Measurements from ENCODE around the gene TP63. TPM values are rescaled to one million over a fixed set of nuclear protein-coding genes. Genes with fewer than 3 reads are reported as not detected.
"Not testable (repeated sequence)": the region's sequence is repeated elsewhere in the genome, so short reads cannot be mapped to it uniquely, and the experiment has no call there.

TP63 gene
- total and polyA plus RNA-seq, 9 donors = 7.0 to 26.5 (median 14.8) TPM

- WGBS (ENCODE audit: insufficient coverage) = 100% methylated on average over 1 of the region's 2 CpGs
Observed at GRCh38 chr3:189737071-189737470, 105.9 kb downstream of the TP63 start.

GRCh38 chr3:189737619-189738018 lies 106.4 kb downstream of the TP63 start:
- peak; percentile 62 for DNase-seq

More at GRCh38 chr3:189737071-189737470, 105.9 kb downstream of the TP63 start:
- no peaks in the 10 kb centered on the region for H3K4me1 ChIP-seq (ENCODE audit: control insufficient read depth, insufficient read depth, low read length)
- no peaks in the 10 kb centered on the region for H3K36me3 ChIP-seq (ENCODE audit: control insufficient read depth, insufficient read depth, low read length)
- no peaks in the 10 kb centered on the region for H3K27me3 ChIP-seq (ENCODE audit: control insufficient read depth, insufficient read depth, low read length)
- no peak overlapping the region for H3K27ac ChIP-seq (ENCODE audit: low read length)
- no peaks in the 10 kb centered on the region for H3K9me3 ChIP-seq (replicated peaks; ENCODE audit: control insufficient read depth, low read depth, low read length)
- no peak for DNase-seq
- no peak overlapping the region for H3K4me3 ChIP-seq (ENCODE audit: low read length)

GRCh38 chr3:189739378-189739777 lies 108.2 kb downstream of the TP63 start:
- WGBS (ENCODE audit: insufficient coverage) = no CpG with 5 or more reads among the region's 1 CpG
- H3K4me1 ChIP-seq (ENCODE audit: control insufficient read depth, insufficient read depth, low read length) = no peaks in the 10 kb centered on the region

More at GRCh38 chr3:189737619-189738018, 106.4 kb downstream of the TP63 start:
- H3K9me3 ChIP-seq (replicated peaks; ENCODE audit: control insufficient read depth, low read depth, low read length) = no peaks in the 10 kb centered on the region
- H3K27me3 ChIP-seq (ENCODE audit: control insufficient read depth, insufficient read depth, low read length) = no peaks in the 10 kb centered on the region
- H3K27ac ChIP-seq (ENCODE audit: low read length) = no peak overlapping the region
- no CpG with 5 or more reads among the region's 2 CpGs for WGBS (ENCODE audit: insufficient coverage)
- no peaks in the 10 kb centered on the region for H3K36me3 ChIP-seq (ENCODE audit: control insufficient read depth, insufficient read depth, low read length)
- no peaks in the 10 kb centered on the region for H3K4me1 ChIP-seq (ENCODE audit: control insufficient read depth, insufficient read depth, low read length)
- no peak overlapping the region for H3K4me3 ChIP-seq (ENCODE audit: low read length)

GRCh38 chr3:189740156-189740555 lies 109.0 kb downstream of the TP63 start:
- WGBS (ENCODE audit: insufficient coverage) = no CpG with 5 or more reads among the region's 2 CpGs
- no peaks in the 10 kb centered on the region for H3K4me1 ChIP-seq (ENCODE audit: control insufficient read depth, insufficient read depth, low read length)
- peak; percentile 51 for DNase-seq
- H3K4me3 ChIP-seq (ENCODE audit: low read length) = no peak overlapping the region
- peaks cover 4% of the 10 kb centered on the region for H3K36me3 ChIP-seq (ENCODE audit: control insufficient read depth, insufficient read depth, low read length)
- H3K9me3 ChIP-seq (replicated peaks; ENCODE audit: control insufficient read depth, low read depth, low read length) = peaks cover 5% of the 10 kb centered on the region
- H3K27ac ChIP-seq (ENCODE audit: low read length) = no peak overlapping the region
- H3K27me3 ChIP-seq (ENCODE audit: control insufficient read depth, insufficient read depth, low read length) = no peaks in the 10 kb centered on the region

More at GRCh38 chr3:189739378-189739777, 108.2 kb downstream of the TP63 start:
- no peaks in the 10 kb centered on the region for H3K27me3 ChIP-seq (ENCODE audit: control insufficient read depth, insufficient read depth, low read length)
- H3K4me3 ChIP-seq (ENCODE audit: low read length) = no peak overlapping the region
- peaks cover 1% of the 10 kb centered on the region for H3K9me3 ChIP-seq (replicated peaks; ENCODE audit: control insufficient read depth, low read depth, low read length)
- H3K27ac ChIP-seq (ENCODE audit: low read length) = no peak overlapping the region
- H3K36me3 ChIP-seq (ENCODE audit: control insufficient read depth, insufficient read depth, low read length) = peaks cover under 1% of the 10 kb centered on the region
- DNase-seq = no peak

GRCh38 chr3:189744235-189744634 lies 113.0 kb downstream of the TP63 start:
- H3K27me3 ChIP-seq (ENCODE audit: control insufficient read depth, insufficient read depth, low read length) = no peaks in the 10 kb centered on the region
- H3K9me3 ChIP-seq (replicated peaks; ENCODE audit: control insufficient read depth, low read depth, low read length) = peaks cover 8% of the 10 kb centered on the region
- H3K36me3 ChIP-seq (ENCODE audit: control insufficient read depth, insufficient read depth, low read length) = peaks cover 4% of the 10 kb centered on the region
- WGBS (ENCODE audit: insufficient coverage) = 100% methylated on average over 4 of the region's 5 CpGs
- no peaks in the 10 kb centered on the region for H3K4me1 ChIP-seq (ENCODE audit: control insufficient read depth, insufficient read depth, low read length)
- H3K27ac ChIP-seq (ENCODE audit: low read length) = no peak overlapping the region
- H3K4me3 ChIP-seq (ENCODE audit: low read length) = no peak overlapping the region
- no peak for DNase-seq

GRCh38 chr3:189745622-189746021 lies 114.4 kb downstream of the TP63 start:
- no CpG with 5 or more reads among the region's 1 CpG for WGBS (ENCODE audit: insufficient coverage)
- Histone ChIP-seq H3K9me3 (replicated peaks; ENCODE audit: control insufficient read depth, low read depth, low read length) (peaks cover 8% of the 10 kb centered on the region), H3K27me3 (ENCODE audit: control insufficient read depth, insufficient read depth, low read length) (no peaks in the 10 kb centered on the region), H3K36me3 (ENCODE audit: control insufficient read depth, insufficient read depth, low read length) (peaks cover 4% of the 10 kb centered on the region), H3K4me1 (ENCODE audit: control insufficient read depth, insufficient read depth, low read length) (no peaks in the 10 kb centered on the region), H3K4me3 (ENCODE audit: low read length) (no peak overlapping the region), H3K27ac (ENCODE audit: low read length) (no peak overlapping the region)
- DNase-seq = no peak

GRCh38 chr3:189748046-189748445 lies 116.9 kb downstream of the TP63 start:
- no peaks in the 10 kb centered on the region for H3K27me3 ChIP-seq (ENCODE audit: control insufficient read depth, insufficient read depth, low read length)
- peaks cover 8% of the 10 kb centered on the region for H3K9me3 ChIP-seq (replicated peaks; ENCODE audit: control insufficient read depth, low read depth, low read length)
- WGBS (ENCODE audit: insufficient coverage) = no CpG with 5 or more reads among the region's 2 CpGs
- H3K36me3 ChIP-seq (ENCODE audit: control insufficient read depth, insufficient read depth, low read length) = peaks cover 4% of the 10 kb centered on the region
- no peak overlapping the region for H3K27ac ChIP-seq (ENCODE audit: low read length)
- no peak for DNase-seq
- H3K4me3 ChIP-seq (ENCODE audit: low read length) = no peak overlapping the region
- no peaks in the 10 kb centered on the region for H3K4me1 ChIP-seq (ENCODE audit: control insufficient read depth, insufficient read depth, low read length)

GRCh38 chr3:189750972-189751371 lies 119.8 kb downstream of the TP63 start:
- H3K9me3 ChIP-seq (replicated peaks; ENCODE audit: control insufficient read depth, low read depth, low read length); H3K4me1 ChIP-seq (ENCODE audit: control insufficient read depth, insufficient read depth, low read length); H3K27ac ChIP-seq (ENCODE audit: low read length); H3K4me3 ChIP-seq (ENCODE audit: low read length); DNase-seq; H3K27me3 ChIP-seq (ENCODE audit: control insufficient read depth, insufficient read depth, low read length); H3K36me3 ChIP-seq (ENCODE audit: control insufficient read depth, insufficient read depth, low read length): not testable (repeated sequence)
- no CpG with 5 or more reads among the region's 4 CpGs for WGBS (ENCODE audit: insufficient coverage)

- Histone ChIP-seq H3K9me3 (replicated peaks; ENCODE audit: control insufficient read depth, low read depth, low read length) (no peaks in the 10 kb centered on the region), H3K27me3 (ENCODE audit: control insufficient read depth, insufficient read depth, low read length) (no peaks in the 10 kb centered on the region), H3K27ac (ENCODE audit: low read length) (no peak overlapping the region), H3K4me3 (ENCODE audit: low read length) (no peak overlapping the region), H3K36me3 (ENCODE audit: control insufficient read depth, insufficient read depth, low read length) (no peaks in the 10 kb centered on the region), H3K4me1 (ENCODE audit: control insufficient read depth, insufficient read depth, low read length) (no peaks in the 10 kb centered on the region)
- no CpG with 5 or more reads among the region's 2 CpGs for WGBS (ENCODE audit: insufficient coverage)
- no peak for DNase-seq
Observed at GRCh38 chr3:189754356-189754755, 123.2 kb downstream of the TP63 start.

- H3K4me1 ChIP-seq (ENCODE audit: control insufficient read depth, insufficient read depth, low read length) = no peaks in the 10 kb centered on the region
- no peaks in the 10 kb centered on the region for H3K9me3 ChIP-seq (replicated peaks; ENCODE audit: control insufficient read depth, low read depth, low read length)
- no peaks in the 10 kb centered on the region for H3K36me3 ChIP-seq (ENCODE audit: control insufficient read depth, insufficient read depth, low read length)
- H3K4me3 ChIP-seq (ENCODE audit: low read length) = no peak overlapping the region
- no peaks in the 10 kb centered on the region for H3K27me3 ChIP-seq (ENCODE audit: control insufficient read depth, insufficient read depth, low read length)
- H3K27ac ChIP-seq (ENCODE audit: low read length) = no peak overlapping the region
- DNase-seq = no peak
Observed at GRCh38 chr3:189756582-189757078, 125.4 kb downstream of the TP63 start.

GRCh38 chr3:189758186-189758585 lies 127.0 kb downstream of the TP63 start:
- Histone ChIP-seq H3K4me3 (ENCODE audit: low read length) (no peak overlapping the region), H3K36me3 (ENCODE audit: control insufficient read depth, insufficient read depth, low read length) (no peaks in the 10 kb centered on the region), H3K27ac (ENCODE audit: low read length) (no peak overlapping the region), H3K9me3 (replicated peaks; ENCODE audit: control insufficient read depth, low read depth, low read length) (no peaks in the 10 kb centered on the region), H3K4me1 (ENCODE audit: control insufficient read depth, insufficient read depth, low read length) (no peaks in the 10 kb centered on the region), H3K27me3 (ENCODE audit: control insufficient read depth, insufficient read depth, low read length) (no peaks in the 10 kb centered on the region)
- 87% methylated on average over 4 of the region's 6 CpGs for whole genome bisulfite sequencing (ENCODE audit: insufficient coverage)
- no peak for DNase-seq

Measured in muscle of leg (tissue), 11 donors.